IMR-90 (cell line): ENCODE measurements around the gene LINC01488. TPM values are rescaled to one million over a fixed set of nuclear protein-coding genes. Genes with fewer than 3 reads are reported as not detected.

ENCODE experiments used
- ATAC-seq: fragments of 200-7000 bp; cut with Tn5 transposase; 2 replicates; pipeline ENCODE4 v1.9.1; 2020; ENCODE audit warnings: low read depth, mild to moderate bottlenecking, moderate library complexity
- BruUV-seq: library from RNA; stranded (reverse); fragments of 400-500 nt; replicated peaks from 2 replicates; lab custom pipeline; 2021; lab: Mats Ljungman, UMichigan
- CTCF ChIA-PET: fragments of 300-600 bp; formaldehyde crosslinking; extraction: SDS; loops from one replicate; lab custom pipeline; 2021; ENCODE audit warnings: antibody characterized with exemption; lab: Yijun Ruan, JAX
- POLR2A ChIA-PET: fragments of 300-600 bp; sonication (Branson Sonifier 250); formaldehyde crosslinking; loops from one replicate; lab custom pipeline; 2022; ENCODE audit warnings: antibody characterized with exemption; ENCODE audit not compliant: unreplicated experiment; lab: Charles Lee
- DNase-seq: peaks from one replicate; pipeline ENCODE4 v3.0.0; 2013
- H2AFZ ChIP-seq: replicated peaks from 2 replicates; pipeline ENCODE3; 2013; ENCODE audit warnings: low read length, mild to moderate bottlenecking; ENCODE audit not compliant: poor library complexity
- H2AK5ac ChIP-seq: 2 replicates; pipeline ENCODE4 v1.6.1; 2013; ENCODE audit warnings: low read depth, low read length, inconsistent platforms
- H2AK9ac ChIP-seq: replicated peaks from 2 replicates; pipeline ENCODE3; 2013; ENCODE audit warnings: mild to moderate bottlenecking, low read depth, low read length, moderate library complexity; ENCODE audit not compliant: poor library complexity
- H2BK120ac ChIP-seq: 2 replicates; pipeline ENCODE4 v1.6.1; 2013; ENCODE audit warnings: low read depth, low read length, inconsistent platforms
- H2BK15ac ChIP-seq: 3 replicates; pipeline ENCODE4 v1.6.1; 2013; ENCODE audit warnings: low read depth, low read length, inconsistent platforms
- H2BK20ac ChIP-seq: 2 replicates; pipeline ENCODE4 v1.6.1; 2013; ENCODE audit warnings: low read depth, mild to moderate bottlenecking, inconsistent platforms, low read length, moderate library complexity
- H2BK5ac ChIP-seq: 2 replicates; pipeline ENCODE4 v1.6.1; 2013; ENCODE audit warnings: mild to moderate bottlenecking, low read depth, low read length, inconsistent platforms; ENCODE audit not compliant: poor library complexity, severe bottlenecking
- H3K14ac ChIP-seq: replicated peaks from 2 replicates; pipeline ENCODE4 v1.6.1; 2013; ENCODE audit warnings: low read depth, low read length, inconsistent platforms
- H3K18ac ChIP-seq: 2 replicates; pipeline ENCODE4 v1.6.1; 2013; ENCODE audit warnings: low read depth, low read length, control low read depth
- H3K23ac ChIP-seq: 2 replicates; pipeline ENCODE4 v1.6.1; 2013; ENCODE audit warnings: low read depth, low read length, inconsistent platforms
- H3K27ac ChIP-seq: 2 replicates; pipeline ENCODE4 v1.5.1; 2013; ENCODE audit warnings: mild to moderate bottlenecking, control low read depth, low read length; ENCODE audit not compliant: insufficient read depth
- H3K27me3 ChIP-seq: 2 replicates; pipeline ENCODE4 v1.6.1; 2013; ENCODE audit warnings: low read length; ENCODE audit not compliant: control insufficient read depth, insufficient read depth
- H3K36me3 ChIP-seq: 2 replicates; pipeline ENCODE4 v1.6.1; 2013; ENCODE audit warnings: low read length, mixed read lengths; ENCODE audit not compliant: control insufficient read depth, insufficient read depth
- H3K4ac ChIP-seq: 2 replicates; pipeline ENCODE4 v1.6.1; 2013; ENCODE audit warnings: low read depth, low read length, inconsistent platforms
- H3K4me1 ChIP-seq: 2 replicates; pipeline ENCODE4 v1.6.1; 2013; ENCODE audit warnings: low read length, mixed read lengths; ENCODE audit not compliant: control insufficient read depth, insufficient read depth
- H3K4me2 ChIP-seq: 2 replicates; pipeline ENCODE4 v1.6.1; 2013; ENCODE audit warnings: low read depth, mild to moderate bottlenecking, control low read depth, low read length, moderate library complexity
- H3K4me3 ChIP-seq: 2 replicates; pipeline ENCODE4 v1.5.1; 2013; ENCODE audit warnings: low read depth, mild to moderate bottlenecking, control low read depth, low read length, moderate library complexity; ENCODE audit not compliant: insufficient read depth
- H3K56ac ChIP-seq: 2 replicates; pipeline ENCODE4 v1.6.1; 2013; ENCODE audit warnings: low read length, inconsistent platforms; ENCODE audit not compliant: insufficient read depth; ENCODE audit errors: extremely low read depth
- H3K79me1 ChIP-seq, 2 experiments: 2 replicates each; pipeline ENCODE4 v1.6.1; 2013; ENCODE audit warnings: low read length in 2 of 2, inconsistent platforms in 1 of 2, low read depth in 1 of 2
- H3K9ac ChIP-seq: 2 replicates; pipeline ENCODE4 v1.6.1; 2013; ENCODE audit warnings: low read depth, low read length, control low read depth
- H3K9me1 ChIP-seq: 2 replicates; pipeline ENCODE4 v1.6.1; 2013; ENCODE audit warnings: low read length, inconsistent platforms; ENCODE audit not compliant: insufficient read depth
- H3K9me3 ChIP-seq: 2 replicates; pipeline ENCODE4 v1.6.1; 2013; ENCODE audit warnings: low read length; ENCODE audit not compliant: control insufficient read depth, insufficient read depth
- H4K20me1 ChIP-seq: 2 replicates; pipeline ENCODE4 v1.6.1; 2013; ENCODE audit warnings: low read length, inconsistent platforms; ENCODE audit not compliant: insufficient read depth
- H4K5ac ChIP-seq: 2 replicates; pipeline ENCODE4 v1.6.1; 2013; ENCODE audit warnings: mild to moderate bottlenecking, low read depth, low read length, control low read depth
- H4K8ac ChIP-seq, 2 experiments: 2 replicates each; pipeline ENCODE4 v1.6.1; 2013; ENCODE audit warnings: low read depth in 2 of 2, low read length in 2 of 2, control low read depth in 1 of 2, inconsistent platforms in 1 of 2
- H4K91ac ChIP-seq: 2 replicates; pipeline ENCODE4 v1.6.1; 2013; ENCODE audit warnings: low read depth, low read length, inconsistent platforms; ENCODE audit not compliant: insufficient read depth
- CEBPB ChIP-seq: IDR thresholded peaks from 2 replicates; pipeline ENCODE4 v1.6.1; 2012; ENCODE audit warnings: low read depth, low read length, improper control_type of control experiment
- MXI1 ChIP-seq: IDR thresholded peaks from 2 replicates; pipeline ENCODE4 v1.6.1; 2012; ENCODE audit warnings: low read depth, mild to moderate bottlenecking, low read length, moderate library complexity, borderline replicate concordance
- NFE2L2 ChIP-seq: fragments of 150-350 bp; IDR thresholded peaks from 2 replicates; pipeline ENCODE4 v1.6.1; 2016; ENCODE audit warnings: low read depth, mild to moderate bottlenecking, low read length
- POLR2A ChIP-seq: IDR thresholded peaks from 2 replicates; pipeline ENCODE4 v1.6.1; 2012; ENCODE audit warnings: mild to moderate bottlenecking, low read depth, low read length
- RAD21 ChIP-seq: IDR thresholded peaks from 2 replicates; pipeline ENCODE4 v1.6.1; 2012; ENCODE audit warnings: low read length, improper control_type of control experiment
- WGBS, 2 experiments: methylation state at CpG; one replicate each; pipeline versions ENCODE4 v1.1.5 to v1.1.7; 2013; ENCODE audit warnings: missing lambda C conversion rate in 2 of 2; ENCODE audit not compliant: insufficient read length in 1 of 2; ENCODE audit errors: extremely low coverage in 2 of 2; 5-methylcytosine and 5-hydroxymethylcytosine counted together
- dilution Hi-C: fragments of 300-500 bp; cut with HindIII; formaldehyde crosslinking; loops from one replicate; pipeline ENCODE4 v1.14.3; 2018; ENCODE audit warnings: low sequenced_read_pairs; ENCODE audit not compliant: unreplicated experiment
- in situ Hi-C: fragments of 300-500 bp; cut with MboI; formaldehyde crosslinking; loops from 3 replicates; pipeline ENCODE4 v1.14.3; 2019; ENCODE audit warnings: low sequenced_read_pairs, inconsistent platforms, mixed read lengths
- intact Hi-C: fragments of 100-400 bp; cut with micrococcal nuclease; formaldehyde crosslinking; loops from 2 replicates; pipeline ENCODE4 v1.10.0; 2022
- polyA plus RNA-seq, 3 experiments: library from polyadenylated mRNA; depleted of rRNA; stranded (reverse); fragments of >200 nt; gene quantifications; 2 replicates each; pipeline ENCODE4 v1.2.3, GENCODE V29; 2012; ENCODE audit warnings: low replicate concordance in 1 of 3
- total RNA-seq: library from RNA; depleted of rRNA; stranded (reverse); fragments of >200 nt; gene quantifications from 2 replicates; pipeline ENCODE4 v1.2.3, GENCODE V29; 2012
- TF ChIP-seq, protein P1 (sequence below): fragments of 150-350 bp; IDR thresholded peaks from 2 replicates; pipeline ENCODE4 v1.6.1; 2016; ENCODE audit warnings: low read depth, mild to moderate bottlenecking, low read length, moderate library complexity, borderline replicate concordance
- TF ChIP-seq, protein P2 (sequence below): fragments of 150-350 bp; IDR thresholded peaks from 2 replicates; pipeline ENCODE4 v1.6.1; 2017; ENCODE audit warnings: mild to moderate bottlenecking, antibody characterized with exemption, low read length, low read depth

Gene LINC01488
- total and polyA plus RNA-seq, 2 of the 4 experiments (the other 2 are of a cell fraction): not detected

DNA sequence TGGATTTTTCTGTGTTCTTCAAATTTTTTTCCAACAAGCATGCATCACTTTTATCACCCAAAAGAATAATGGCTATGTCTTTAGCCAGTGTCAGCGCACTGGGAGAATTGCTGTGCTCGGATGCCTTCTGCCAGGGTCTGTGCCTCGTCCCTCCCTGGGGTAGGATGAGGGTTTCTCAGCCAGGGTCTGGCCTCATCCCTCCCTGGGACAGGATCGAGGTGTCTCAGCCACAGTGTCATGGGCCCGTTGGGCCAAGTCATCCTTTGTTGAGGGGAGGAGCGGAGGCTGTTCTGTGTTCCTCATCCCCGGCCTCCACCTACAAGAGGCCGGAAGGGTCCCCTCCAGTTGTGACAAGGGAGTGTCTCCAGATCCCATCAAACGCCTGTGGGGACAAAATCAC is 22.7 kb downstream of the LINC01488 start:
- POLR2A ChIA-PET: no interaction called here
- dilution Hi-C loops (no loop called here), intact Hi-C loops (no loop called here), in situ Hi-C loops (no loop called here)
- H3K27ac ChIP-seq: no peak overlapping the region
- H2AFZ ChIP-seq: no peak overlapping the region
- no TSS peak for BruUV-seq
- no peak for ATAC-seq
- no peak overlapping the region for H4K5ac ChIP-seq
- H2AK5ac ChIP-seq: no peak overlapping the region
- DNase-seq: no peak
- H3K18ac ChIP-seq: no peak overlapping the region
- H4K20me1 ChIP-seq: no peaks in the 10 kb centered on the region
- no peak overlapping the region for H2BK20ac ChIP-seq
- CTCF ChIA-PET: no interaction called here
- H2BK120ac ChIP-seq: no peak overlapping the region
- no peaks in the 10 kb centered on the region for H3K9me1 ChIP-seq
- H3K4me2 ChIP-seq: no peak overlapping the region
- no peak overlapping the region for H3K4ac ChIP-seq
- TF ChIP-seq CEBPB (no peak), MXI1 (no peak), RAD21 (no peak), POLR2A (no peak), NFE2L2 (no peak)
- TF ChIP-seq, protein P1, sequence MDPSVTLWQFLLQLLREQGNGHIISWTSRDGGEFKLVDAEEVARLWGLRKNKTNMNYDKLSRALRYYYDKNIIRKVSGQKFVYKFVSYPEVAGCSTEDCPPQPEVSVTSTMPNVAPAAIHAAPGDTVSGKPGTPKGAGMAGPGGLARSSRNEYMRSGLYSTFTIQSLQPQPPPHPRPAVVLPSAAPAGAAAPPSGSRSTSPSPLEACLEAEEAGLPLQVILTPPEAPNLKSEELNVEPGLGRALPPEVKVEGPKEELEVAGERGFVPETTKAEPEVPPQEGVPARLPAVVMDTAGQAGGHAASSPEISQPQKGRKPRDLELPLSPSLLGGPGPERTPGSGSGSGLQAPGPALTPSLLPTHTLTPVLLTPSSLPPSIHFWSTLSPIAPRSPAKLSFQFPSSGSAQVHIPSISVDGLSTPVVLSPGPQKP: no peak
- TF ChIP-seq, protein P2, sequence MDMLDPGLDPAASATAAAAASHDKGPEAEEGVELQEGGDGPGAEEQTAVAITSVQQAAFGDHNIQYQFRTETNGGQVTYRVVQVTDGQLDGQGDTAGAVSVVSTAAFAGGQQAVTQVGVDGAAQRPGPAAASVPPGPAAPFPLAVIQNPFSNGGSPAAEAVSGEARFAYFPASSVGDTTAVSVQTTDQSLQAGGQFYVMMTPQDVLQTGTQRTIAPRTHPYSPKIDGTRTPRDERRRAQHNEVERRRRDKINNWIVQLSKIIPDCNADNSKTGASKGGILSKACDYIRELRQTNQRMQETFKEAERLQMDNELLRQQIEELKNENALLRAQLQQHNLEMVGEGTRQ: no peak
- H2BK5ac ChIP-seq: no peak overlapping the region
- H2BK15ac ChIP-seq: no peak overlapping the region
- peaks cover 2% of the 10 kb centered on the region; the same call in 1 of the 2 replicates for H3K9me3 ChIP-seq
- no peak overlapping the region for H4K91ac ChIP-seq
- no peak overlapping the region for H3K14ac ChIP-seq
- no peak overlapping the region for H3K9ac ChIP-seq
- no peaks in the 10 kb centered on the region for H3K36me3 ChIP-seq
- H3K27me3 ChIP-seq: peaks cover 2% of the 10 kb centered on the region; the same call in 1 of the 2 replicates
- no peaks in the 10 kb centered on the region for H3K4me1 ChIP-seq
- H2AK9ac ChIP-seq: no peak overlapping the region
- no peak overlapping the region for H3K23ac ChIP-seq
- WGBS, 2 experiments: no CpG with 5 or more reads among the region's 9 CpGs
- H3K4me3 ChIP-seq: no peak overlapping the region
- no peaks in the 10 kb centered on the region for H3K79me1 ChIP-seq
- no peak overlapping the region for H4K8ac ChIP-seq
- H3K56ac ChIP-seq: no peak overlapping the region
